Keratinocyte (primary cell): ENCODE results near the gene SLC12A8. TPM values are rescaled to one million over a fixed set of nuclear protein-coding genes. Genes with fewer than 3 reads are reported as not detected.

Experiments used
- DNase-seq: peaks from one replicate; pipeline ENCODE4 v3.0.0-alpha.2; 2011; ENCODE audit warnings: low read depth, missing footprints, low spot score
- FAIRE-seq: peaks from 2 replicates; lab custom pipeline; 2011; peaks lifted over from hg19 to GRCh38; lab: Jason Lieb, UNC
- H2AFZ ChIP-seq: 2 replicates; pipeline ENCODE4 v1.6.0; 2012; ENCODE audit warnings: low read length, control low read depth, inconsistent platforms; ENCODE audit not compliant: control insufficient read depth
- H3K27ac ChIP-seq: 2 replicates; pipeline ENCODE4 v1.5.1; 2011; ENCODE audit warnings: low read length; ENCODE audit not compliant: control insufficient read depth, insufficient read depth
- H3K27me3 ChIP-seq: 3 replicates; pipeline ENCODE4 v1.6.0; 2011; ENCODE audit warnings: low read length; ENCODE audit not compliant: control insufficient read depth, insufficient read depth; ENCODE audit errors: extremely low read depth
- H3K36me3 ChIP-seq, 2 experiments: 2 replicates in 1 of 2; 3 replicates in 1 of 2; pipeline ENCODE4 v1.5.1; 2011; ENCODE audit warnings: low read length in 2 of 2, mild to moderate bottlenecking in 1 of 2; ENCODE audit not compliant: control insufficient read depth in 2 of 2, insufficient read depth in 2 of 2; ENCODE audit errors: extremely low read depth in 1 of 2
- H3K4me1 ChIP-seq: 3 replicates; pipeline ENCODE4 v1.5.1; 2011; ENCODE audit warnings: low read length; ENCODE audit not compliant: control insufficient read depth, insufficient read depth; ENCODE audit errors: extremely low read depth
- H3K4me2 ChIP-seq: 3 replicates; pipeline ENCODE4 v1.6.0; 2011; ENCODE audit warnings: low read depth, low read length; ENCODE audit not compliant: control insufficient read depth, insufficient read depth; ENCODE audit errors: extremely low read depth
- H3K4me3 ChIP-seq, 3 experiments: fragments of 200-600 bp in 1 of 3; sonication (generic) in 1 of 3; 2 replicates in 2 of 3; 3 replicates in 1 of 3; pipeline ENCODE4 v1.5.1; 2011 to 2016; ENCODE audit warnings: low read length in 3 of 3, mild to moderate bottlenecking in 3 of 3, control low read depth in 2 of 3, inconsistent platforms in 1 of 3, low read depth in 1 of 3, mixed read lengths in 1 of 3, mixed run types in 1 of 3, moderate library complexity in 1 of 3; ENCODE audit not compliant: control insufficient read depth in 2 of 3, insufficient read depth in 2 of 3; ENCODE audit errors: extremely low read depth in 1 of 3
- H3K79me2 ChIP-seq: 2 replicates; pipeline ENCODE4 v1.6.0; 2012; ENCODE audit warnings: low read length; ENCODE audit not compliant: control insufficient read depth, insufficient read depth
- H3K9ac ChIP-seq: 3 replicates; pipeline ENCODE4 v1.6.0; 2011; ENCODE audit warnings: low read length; ENCODE audit not compliant: control insufficient read depth, insufficient read depth; ENCODE audit errors: extremely low read depth
- H3K9me1 ChIP-seq: 3 replicates; pipeline ENCODE4 v1.6.0; 2011; ENCODE audit warnings: low read length; ENCODE audit not compliant: control insufficient read depth, insufficient read depth; ENCODE audit errors: extremely low read depth
- H3K9me3 ChIP-seq: 2 replicates; pipeline ENCODE4 v1.5.1; 2012; ENCODE audit warnings: low read depth, low read length; ENCODE audit not compliant: control insufficient read depth
- H4K20me1 ChIP-seq: 3 replicates; pipeline ENCODE4 v1.6.0; 2011; ENCODE audit warnings: low read length; ENCODE audit not compliant: control insufficient read depth, insufficient read depth; ENCODE audit errors: extremely low read depth
- EZH2 ChIP-seq: IDR thresholded peaks from one replicate; pipeline ENCODE4 v1.6.1; 2012; ENCODE audit warnings: inconsistent platforms, mild to moderate bottlenecking, low read length, moderate library complexity
- dilution Hi-C: fragments of 300-500 bp; cut with MboI; formaldehyde crosslinking; loops from one replicate; pipeline ENCODE4 v1.7.0; 2020; ENCODE audit warnings: low sequenced_read_pairs; ENCODE audit not compliant: extremely low pct_ligation_motif_present
- polyA plus RNA-seq, 5 experiments: library from polyadenylated mRNA; depleted of rRNA in 3 of 5; stranded (reverse) in 3 of 5; stranded (forward) in 1 of 5; unstranded in 1 of 5; fragments of >200 nt; gene quantifications; 1 replicate in 1 of 5; 2 replicates in 3 of 5; 3 replicates in 1 of 5; pipeline versions ENCODE4 v1.2.1 to v1.2.3, GENCODE V29; 2011 to 2012; ENCODE audit warnings: missing spikeins in 2 of 5, low read depth in 1 of 5, low replicate concordance in 1 of 5
- TF ChIP-seq, protein P1 (sequence below), 3 experiments: IDR thresholded peaks in 1 of 3; conservative IDR thresholded peaks in 1 of 3; optimal IDR thresholded peaks in 1 of 3; 2 replicates in 2 of 3; 3 replicates in 1 of 3; pipeline versions ENCODE3 to v1.5.1; 2011; ENCODE audit warnings: low read length in 3 of 3, mild to moderate bottlenecking in 3 of 3, moderate library complexity in 2 of 3, control low read depth in 1 of 3, inconsistent platforms in 1 of 3; ENCODE audit not compliant: insufficient read depth in 2 of 3; ENCODE audit errors: extremely low read depth in 1 of 3

The SLC12A8 gene
- polyA plus RNA-seq, 1 donor (not counting 4 experiments of a cell fraction or from before 2014, with no cell fraction given), result 6.9 TPM

DNA sequence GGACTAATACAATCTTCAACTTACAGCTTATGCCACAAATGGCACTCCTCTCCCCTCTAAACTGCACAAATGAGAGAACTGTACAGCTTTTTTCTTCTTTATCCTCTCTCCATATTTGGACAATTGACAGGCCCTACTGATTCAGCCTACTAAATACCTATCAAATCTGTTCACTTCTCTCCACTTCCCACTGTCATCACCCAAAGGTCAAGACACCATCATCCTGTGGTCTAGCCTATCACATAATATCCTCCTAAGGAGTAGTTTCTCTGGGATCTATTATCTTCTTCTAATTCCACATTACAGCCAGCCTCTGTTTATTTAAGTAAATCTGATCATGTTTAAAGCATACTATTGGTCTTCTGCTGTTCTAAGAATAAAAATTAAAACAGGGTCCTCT, 33.0 kb upstream of the SLC12A8 start:
- Histone ChIP-seq H3K79me2 (no peaks in the 10 kb centered on the region), H3K4me3 (no peak overlapping the region), H3K27ac (no peak overlapping the region), H3K9me1 (no peaks in the 10 kb centered on the region), H3K9ac (no peak overlapping the region), H3K27me3 (no peaks in the 10 kb centered on the region), H4K20me1 (no peaks in the 10 kb centered on the region), H3K4me1 (no peaks in the 10 kb centered on the region), H3K4me2 (no peak overlapping the region), H3K36me3 (no peaks in the 10 kb centered on the region), H2AFZ (no peak overlapping the region), H3K9me3 (no peaks in the 10 kb centered on the region)
- dilution Hi-C loops, result no loop called here
- TF ChIP-seq EZH2, result no peak
- no peak for DNase-seq
- no peak for FAIRE-seq

DNA sequence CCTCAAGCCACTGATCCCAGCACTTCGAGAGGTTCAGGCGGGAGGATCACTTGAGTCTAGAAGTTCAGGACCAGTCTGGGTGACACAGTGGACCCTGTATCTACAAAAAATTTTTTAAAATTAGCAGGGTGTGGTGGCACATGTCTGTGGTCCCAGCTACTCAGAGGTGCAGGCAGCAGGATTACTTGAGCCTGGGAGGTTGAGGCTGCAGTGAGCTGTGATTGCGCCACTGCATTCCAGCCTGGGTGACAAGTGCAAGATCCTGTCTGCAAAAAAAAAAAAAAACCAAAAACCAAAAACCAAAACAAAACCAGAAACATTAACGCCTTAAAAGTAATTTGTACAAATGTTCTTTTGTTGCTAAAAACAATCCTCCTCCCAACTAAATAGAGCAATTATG, 27.9 kb upstream of the SLC12A8 start:
- Histone ChIP-seq H3K9me3 (no peaks in the 10 kb centered on the region), H4K20me1 (no peaks in the 10 kb centered on the region), H3K79me2 (no peaks in the 10 kb centered on the region), H3K36me3 (no peaks in the 10 kb centered on the region), H2AFZ (no peak overlapping the region), H3K9ac (no peak overlapping the region), H3K9me1 (no peaks in the 10 kb centered on the region), H3K4me3 (no peak overlapping the region), H3K4me2 (no peak overlapping the region), H3K27ac (no peak overlapping the region), H3K27me3 (no peaks in the 10 kb centered on the region), H3K4me1 (no peaks in the 10 kb centered on the region)
- FAIRE-seq (no peak), DNase-seq (no peak)
- TF ChIP-seq EZH2, result no peak
- TF ChIP-seq, protein P1, sequence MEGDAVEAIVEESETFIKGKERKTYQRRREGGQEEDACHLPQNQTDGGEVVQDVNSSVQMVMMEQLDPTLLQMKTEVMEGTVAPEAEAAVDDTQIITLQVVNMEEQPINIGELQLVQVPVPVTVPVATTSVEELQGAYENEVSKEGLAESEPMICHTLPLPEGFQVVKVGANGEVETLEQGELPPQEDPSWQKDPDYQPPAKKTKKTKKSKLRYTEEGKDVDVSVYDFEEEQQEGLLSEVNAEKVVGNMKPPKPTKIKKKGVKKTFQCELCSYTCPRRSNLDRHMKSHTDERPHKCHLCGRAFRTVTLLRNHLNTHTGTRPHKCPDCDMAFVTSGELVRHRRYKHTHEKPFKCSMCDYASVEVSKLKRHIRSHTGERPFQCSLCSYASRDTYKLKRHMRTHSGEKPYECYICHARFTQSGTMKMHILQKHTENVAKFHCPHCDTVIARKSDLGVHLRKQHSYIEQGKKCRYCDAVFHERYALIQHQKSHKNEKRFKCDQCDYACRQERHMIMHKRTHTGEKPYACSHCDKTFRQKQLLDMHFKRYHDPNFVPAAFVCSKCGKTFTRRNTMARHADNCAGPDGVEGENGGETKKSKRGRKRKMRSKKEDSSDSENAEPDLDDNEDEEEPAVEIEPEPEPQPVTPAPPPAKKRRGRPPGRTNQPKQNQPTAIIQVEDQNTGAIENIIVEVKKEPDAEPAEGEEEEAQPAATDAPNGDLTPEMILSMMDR (optimal IDR thresholded peaks at IDR 0.05 in 1 of 3, IDR thresholded peaks at IDR 0.05 in 1 of 3, conservative IDR thresholded peaks at IDR 0.05 in 1 of 3; ENCODE audit: extremely low read depth in 1 of 3, insufficient read depth in 2 of 3, low read length in 3 of 3), result no peak
- dilution Hi-C loops, result no loop called here

DNA sequence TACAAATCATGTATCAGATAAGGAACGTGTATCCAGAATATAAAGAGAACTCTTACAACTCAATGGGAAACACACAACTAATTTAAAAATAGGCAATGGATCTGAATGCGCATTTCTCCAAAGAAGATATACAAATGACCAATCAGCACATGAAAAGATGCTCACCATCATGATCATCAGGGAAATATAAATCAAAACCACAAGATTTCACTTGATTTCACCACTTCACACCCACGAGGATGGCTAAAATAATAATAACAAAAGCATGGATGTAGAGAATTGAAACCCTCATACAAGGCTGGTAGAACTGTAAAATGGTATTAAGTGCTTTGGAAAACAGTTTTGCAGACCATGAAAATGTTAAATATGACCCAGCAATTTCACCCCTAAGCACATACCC, 26.7 kb upstream of the SLC12A8 start:
- Histone ChIP-seq H4K20me1 (no peaks in the 10 kb centered on the region), H2AFZ (no peak overlapping the region), H3K9me3 (no peaks in the 10 kb centered on the region), H3K4me1 (no peaks in the 10 kb centered on the region), H3K4me3 (no peak overlapping the region), H3K36me3 (no peaks in the 10 kb centered on the region), H3K4me2 (no peak overlapping the region), H3K79me2 (no peaks in the 10 kb centered on the region), H3K9ac (no peak overlapping the region), H3K27me3 (no peaks in the 10 kb centered on the region), H3K9me1 (no peaks in the 10 kb centered on the region), H3K27ac (no peak overlapping the region)
- DNase-seq, result no peak
- FAIRE-seq, result no peak
- TF ChIP-seq, protein P1 (optimal IDR thresholded peaks at IDR 0.05 in 1 of 3, IDR thresholded peaks at IDR 0.05 in 1 of 3, conservative IDR thresholded peaks at IDR 0.05 in 1 of 3; ENCODE audit: extremely low read depth in 1 of 3, insufficient read depth in 2 of 3, low read length in 3 of 3), result no peak
- no peak for TF ChIP-seq EZH2
- dilution Hi-C loops, result no loop called here
